HG03196 (cell line): Measurements from ENCODE around the gene HDHD3.
"Not testable (repeated sequence)": the region's sequence is repeated elsewhere in the genome, so short reads cannot be mapped to it uniquely, and the experiment has no call there.

Experiments
- ATAC-seq: cut with Tn5 transposase; IDR thresholded peaks from one replicate; pipeline ENCODE4 v1.9.1; 2021; ENCODE audit not compliant: unreplicated experiment

The HDHD3 gene, protein sequence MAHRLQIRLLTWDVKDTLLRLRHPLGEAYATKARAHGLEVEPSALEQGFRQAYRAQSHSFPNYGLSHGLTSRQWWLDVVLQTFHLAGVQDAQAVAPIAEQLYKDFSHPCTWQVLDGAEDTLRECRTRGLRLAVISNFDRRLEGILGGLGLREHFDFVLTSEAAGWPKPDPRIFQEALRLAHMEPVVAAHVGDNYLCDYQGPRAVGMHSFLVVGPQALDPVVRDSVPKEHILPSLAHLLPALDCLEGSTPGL

DNA sequence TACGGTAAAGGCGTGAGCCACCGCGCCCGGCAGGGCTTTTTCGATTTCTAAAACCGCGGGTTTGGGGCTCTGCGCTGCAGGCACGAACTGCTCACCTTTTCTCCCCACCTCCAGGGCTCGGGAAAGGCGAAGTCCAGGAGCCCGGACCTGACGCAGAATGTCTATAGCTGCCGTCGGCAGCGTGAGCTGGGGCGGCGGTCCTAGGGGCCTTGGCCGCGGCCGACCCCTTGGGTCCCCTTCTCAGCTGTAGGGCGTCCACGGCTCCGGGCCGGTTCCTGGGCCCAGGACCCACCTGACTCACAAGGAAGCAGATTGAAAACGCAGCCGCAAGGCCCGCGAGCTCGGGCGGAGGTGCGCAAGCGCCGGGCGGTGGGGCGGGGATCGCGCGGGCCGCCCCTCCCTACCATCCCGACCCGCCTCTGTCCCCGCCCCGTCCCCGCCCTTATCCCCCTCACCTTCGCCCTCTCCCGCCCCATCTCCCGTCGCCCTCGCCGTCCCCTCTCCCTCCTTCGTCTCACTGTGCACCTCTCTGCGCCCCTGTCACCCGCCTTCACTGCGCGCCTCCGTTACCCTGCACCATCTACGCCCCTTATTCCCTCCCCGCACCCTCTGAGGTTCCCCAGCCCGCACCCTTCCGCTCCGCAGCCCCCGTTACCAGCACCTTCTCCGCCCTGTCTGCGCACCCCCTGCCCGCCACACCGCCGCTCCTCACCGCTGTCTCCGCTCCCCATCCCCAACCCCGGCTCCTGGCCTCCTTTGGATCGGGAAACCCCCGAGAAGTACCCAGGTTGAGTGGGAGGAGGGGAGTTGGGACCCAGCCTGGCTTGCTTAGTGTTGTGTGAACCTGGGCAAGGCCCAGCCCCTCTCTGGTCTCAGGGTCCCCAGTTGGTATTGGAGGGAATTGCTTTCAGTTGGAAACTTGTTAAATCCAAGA lies at the start of gene HDHD3:
HDHD3 (minus strand) TSS at position 353 of the 934 bp plus-strand sequence. CDS start 2,632 bp downstream, outside the sequence.
- ATAC-seq = peak; percentile 77

DNA sequence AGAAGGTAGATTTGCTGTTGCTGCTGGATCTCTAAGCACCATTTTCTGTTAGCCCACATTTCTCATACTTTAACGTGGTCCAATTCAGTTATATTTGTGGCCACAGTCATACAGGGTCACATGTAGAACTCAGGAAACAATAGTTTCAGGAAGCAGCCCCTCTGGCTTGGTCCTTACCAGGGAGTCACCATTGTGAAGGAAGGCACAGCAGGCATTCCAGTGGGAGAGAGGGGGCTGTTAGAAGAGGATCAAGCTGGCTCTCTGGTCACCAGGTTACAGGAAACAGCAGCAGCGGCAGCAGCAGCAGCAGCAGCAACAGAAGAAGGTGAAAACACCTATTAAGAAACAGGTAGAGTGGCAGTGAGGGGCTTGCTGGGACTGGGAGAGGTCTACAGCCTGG lies 48.3 kb upstream of the HDHD3 start:
- ATAC-seq = no peak

DNA sequence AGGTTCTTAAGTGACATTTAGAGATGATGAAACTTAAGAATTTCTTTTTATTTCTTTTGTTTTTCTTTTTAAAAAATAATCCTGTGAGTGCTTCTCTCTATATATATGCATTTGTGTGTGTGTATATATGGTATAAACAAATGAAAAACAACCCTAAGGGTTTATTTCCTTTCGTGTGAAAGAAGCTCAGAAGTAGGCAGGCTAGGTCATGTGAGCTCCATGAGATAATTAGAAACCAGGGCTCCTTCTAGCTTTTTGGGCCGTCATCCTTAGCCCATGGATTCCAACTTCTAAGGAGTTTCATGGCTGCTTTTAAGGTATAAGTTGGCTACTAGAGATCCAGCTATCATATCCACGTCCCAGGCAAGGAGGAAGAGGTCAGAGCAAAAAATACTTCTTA lies 44.9 kb upstream of the HDHD3 start:
- no peak for ATAC-seq

DNA sequence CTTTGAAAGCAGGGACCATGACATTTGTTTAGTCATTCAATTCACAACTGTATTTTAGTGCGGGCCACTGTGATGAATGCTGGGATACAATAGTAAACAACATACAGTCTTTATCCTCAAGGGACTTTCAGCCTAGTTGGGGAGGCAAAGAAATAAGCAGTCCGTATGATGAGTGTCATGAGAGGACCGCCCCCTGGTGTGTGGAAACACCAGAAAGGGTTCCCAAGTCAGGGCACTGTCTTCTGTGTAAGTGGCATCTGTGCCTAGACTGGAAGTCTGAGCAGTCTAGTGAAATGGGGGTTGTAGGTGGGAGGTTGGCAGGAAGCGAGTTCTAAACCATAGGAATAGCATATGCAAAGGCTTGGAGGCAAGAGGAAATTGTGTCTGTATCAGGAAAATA lies 40.6 kb upstream of the HDHD3 start:
- ATAC-seq = no peak

DNA sequence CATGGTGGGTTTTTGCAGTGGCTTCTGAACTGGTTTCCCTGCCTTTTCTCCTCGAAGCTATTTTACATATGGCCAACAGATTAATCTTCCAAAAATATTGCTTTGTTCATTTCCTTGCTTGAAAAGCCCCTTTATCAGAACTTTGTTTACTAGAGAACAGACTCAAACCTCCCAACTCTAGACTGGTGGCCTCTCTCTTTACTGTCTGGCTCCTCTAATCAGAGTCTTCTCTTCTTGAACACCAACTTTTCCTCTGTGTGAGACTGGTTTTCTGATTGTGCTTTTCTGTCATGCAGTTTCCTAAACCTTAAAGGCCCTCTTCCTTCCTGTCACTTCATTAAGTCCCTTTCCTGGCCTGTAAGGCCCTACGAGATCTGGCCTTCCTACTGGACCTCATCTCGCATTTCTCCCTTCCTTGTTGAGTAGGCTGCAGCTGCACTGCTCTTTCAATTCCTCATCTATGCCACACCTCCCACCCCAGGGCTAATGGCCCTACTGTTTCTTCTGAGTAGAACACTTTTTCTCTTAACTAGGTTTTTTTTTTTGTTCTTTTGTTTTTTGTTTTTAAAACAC lies 39.4 kb upstream of the HDHD3 start:
- ATAC-seq = peak; percentile 89

DNA sequence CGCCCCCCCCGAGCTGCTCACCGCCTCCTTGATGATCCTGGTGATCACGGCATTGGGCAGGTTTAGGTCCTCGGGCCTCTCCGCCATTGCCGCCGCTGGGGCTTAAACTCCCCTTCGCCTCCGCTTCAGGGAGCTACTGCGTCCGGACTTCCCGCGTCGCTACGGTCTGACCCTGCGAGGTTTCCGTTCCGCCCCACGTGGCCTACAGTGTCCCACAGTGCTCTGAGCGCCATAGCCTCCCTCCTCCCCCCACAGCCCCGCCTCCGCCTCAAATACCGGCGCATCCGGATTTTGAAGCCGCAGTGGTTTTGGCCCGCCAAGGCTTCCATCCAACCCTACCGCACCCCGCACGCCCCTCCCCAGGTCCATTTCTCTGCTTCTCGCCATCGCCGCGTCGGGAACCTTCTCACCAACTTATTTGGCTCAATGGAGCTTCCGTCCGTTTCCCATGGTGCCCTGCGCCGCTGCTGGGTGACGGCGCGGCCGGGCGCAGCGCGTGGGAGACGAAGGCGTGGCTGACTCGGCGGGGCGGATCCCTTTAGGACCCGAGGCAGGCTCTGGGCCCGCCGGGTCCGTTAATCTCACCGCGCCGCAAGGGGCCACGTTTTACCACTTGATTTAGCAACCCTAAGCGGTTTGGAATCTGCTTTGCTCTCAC lies 33.5 kb upstream of the HDHD3 start, which contains the start of the genes C9orf43 and POLE3:
C9orf43 (plus strand) TSS at position 541 of the 658 bp plus-strand sequence. CDS start 2,747 bp downstream, outside the sequence.
POLE3 (minus strand) TSS at position 469 of the 658 bp plus-strand sequence; CDS start at position 87, 382 bp downstream.
- ATAC-seq = peak; percentile 92

DNA sequence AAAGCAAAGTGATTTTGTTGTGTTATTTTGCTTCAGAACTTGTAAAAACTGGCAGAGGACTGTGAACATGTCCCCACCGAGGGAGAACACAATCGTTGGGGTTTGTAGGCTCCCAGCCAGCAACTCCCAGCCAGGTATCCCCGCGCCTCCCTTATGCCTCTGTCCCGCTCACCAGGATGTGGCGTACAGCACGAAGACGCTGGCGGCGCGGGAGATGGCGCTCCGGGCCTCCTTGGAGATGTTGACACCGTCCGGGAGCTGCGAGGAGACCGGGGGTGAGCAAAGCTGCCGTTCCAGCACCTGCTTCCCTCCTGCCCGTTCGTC lies 33.1 kb upstream of the HDHD3 start:
- no peak for ATAC-seq

DNA sequence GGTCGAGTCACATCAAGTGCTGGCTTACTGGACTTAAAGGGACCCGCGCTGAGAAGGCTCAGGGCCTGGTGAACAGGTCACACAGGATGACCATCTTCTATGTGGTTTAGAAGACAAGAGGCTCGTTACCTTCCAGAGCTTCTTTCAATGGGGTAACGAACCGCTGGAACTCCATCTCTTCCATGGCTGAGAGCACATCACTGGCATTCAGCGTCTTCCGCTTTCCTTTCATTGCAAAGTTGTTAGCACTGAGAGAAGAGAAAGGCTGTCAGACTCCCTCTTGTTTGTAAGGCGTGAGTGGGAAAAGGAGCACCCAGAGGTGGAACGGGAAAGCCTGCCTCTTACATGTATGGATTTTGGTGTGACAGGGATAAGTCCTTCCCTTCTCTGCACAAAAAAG lies 32.7 kb upstream of the HDHD3 start:
- ATAC-seq = no peak

DNA sequence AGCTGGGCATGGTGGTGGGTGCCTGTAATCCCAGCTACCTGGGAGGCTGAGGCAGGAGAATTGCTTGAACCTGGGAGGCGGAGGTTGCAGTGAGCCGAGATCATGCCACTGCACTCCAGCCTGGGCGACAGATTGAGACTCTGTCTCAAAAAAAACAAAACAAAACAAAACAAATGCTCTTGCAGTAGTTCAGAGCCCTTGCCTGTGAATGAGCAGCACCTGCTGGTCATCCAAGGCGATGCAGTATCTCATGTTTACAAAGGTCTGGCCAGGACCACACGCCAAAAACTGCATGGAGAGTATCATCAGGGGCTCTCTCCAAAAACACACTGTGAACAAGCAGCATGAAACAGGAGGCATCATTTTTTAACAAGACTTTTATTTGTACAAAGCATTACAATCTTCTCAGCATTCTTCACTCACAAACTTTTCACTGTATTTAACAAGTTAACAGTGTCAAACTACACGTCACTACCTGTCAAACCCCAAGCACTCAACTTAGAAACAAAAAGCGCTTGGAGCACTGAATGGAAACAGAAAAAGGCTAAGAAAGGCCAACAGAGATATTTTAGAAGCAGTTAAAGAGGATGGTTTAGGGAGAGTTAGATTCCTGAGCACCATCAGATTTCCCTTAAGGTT lies 30.2 kb upstream of the HDHD3 start:
- peak; percentile 29 for ATAC-seq

DNA sequence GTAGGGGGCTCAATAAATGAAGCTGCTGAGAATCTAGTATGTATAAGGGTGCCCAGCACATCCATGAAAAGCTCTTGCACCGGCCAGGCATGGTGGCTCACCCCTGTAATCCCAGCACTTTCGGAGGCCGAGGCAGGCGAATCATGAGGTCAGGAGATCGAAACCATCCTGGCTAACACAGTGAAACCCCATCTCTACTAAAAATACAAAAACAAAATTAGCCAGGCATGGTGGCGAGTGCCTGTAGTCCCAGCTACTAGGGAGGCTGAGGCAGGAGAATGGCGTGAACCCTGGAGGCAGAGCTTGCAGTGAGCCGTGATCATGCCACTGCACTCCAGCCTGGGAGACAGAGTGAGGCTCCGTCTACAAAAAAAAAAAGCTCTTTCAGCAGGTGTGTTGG lies 29.6 kb upstream of the HDHD3 start:
- not testable (repeated sequence) for ATAC-seq

DNA sequence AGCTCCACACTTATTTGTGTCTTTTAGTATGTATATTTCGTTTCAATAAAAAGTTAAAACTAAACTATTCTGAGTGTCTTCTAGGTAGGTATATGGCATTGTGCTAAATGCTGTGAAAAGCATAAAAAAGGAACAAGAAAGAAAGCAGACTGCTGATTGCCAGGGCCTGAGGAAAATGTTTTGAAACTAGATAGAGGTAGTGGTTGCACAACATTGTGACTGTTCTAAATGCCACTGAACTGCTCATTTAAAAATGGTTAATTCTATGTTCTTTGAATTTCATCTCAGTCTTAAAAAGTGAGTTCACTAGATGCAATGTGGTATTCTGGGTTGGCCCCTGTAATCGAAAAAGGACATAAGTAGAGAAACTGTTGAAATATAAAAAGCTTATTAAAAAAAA lies 26.9 kb upstream of the HDHD3 start:
- no peak for ATAC-seq

DNA sequence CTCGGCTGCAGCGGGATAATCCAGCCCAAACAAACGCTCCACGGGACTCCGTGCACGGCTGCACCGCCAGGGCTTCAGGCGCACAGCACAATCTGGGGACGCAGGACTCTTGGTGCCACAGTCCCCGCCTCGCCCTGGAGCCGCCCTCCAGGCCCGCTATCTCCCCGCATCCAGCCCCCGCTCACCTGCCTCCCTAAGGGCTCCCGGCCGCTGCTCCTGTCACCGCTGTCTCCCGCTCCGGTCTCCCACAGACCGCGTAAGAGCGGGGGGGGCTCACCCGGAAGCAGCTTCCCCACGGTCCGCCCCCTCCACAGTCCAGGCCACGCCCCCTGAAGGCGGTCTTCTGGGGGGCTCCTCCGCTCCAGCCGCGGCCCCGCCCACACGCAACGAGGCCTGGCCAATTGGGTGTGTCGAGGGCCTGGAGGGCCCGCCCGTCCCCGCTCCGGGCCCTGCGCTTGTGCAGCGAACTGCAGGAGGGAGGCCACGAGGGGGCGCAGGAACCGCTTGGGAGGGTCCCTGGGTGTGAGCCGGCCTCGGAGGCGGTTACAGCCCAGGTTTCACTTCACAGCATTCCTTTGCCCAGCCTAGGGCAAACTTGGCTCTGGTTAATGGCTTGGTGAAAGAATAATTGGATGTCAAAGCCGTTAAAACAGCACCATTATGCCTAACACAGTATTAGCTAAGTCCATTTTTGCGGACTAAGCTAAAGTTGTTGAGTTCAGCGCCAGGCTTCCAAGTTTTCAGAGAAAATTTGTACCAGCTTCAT lies 24.4 kb upstream of the HDHD3 start, which contains the start of gene ALAD:
ALAD (minus strand) TSS at position 258 of the 766 bp plus-strand sequence. CDS start 7,725 bp downstream, outside the sequence.
- peak; percentile 99 for ATAC-seq

DNA sequence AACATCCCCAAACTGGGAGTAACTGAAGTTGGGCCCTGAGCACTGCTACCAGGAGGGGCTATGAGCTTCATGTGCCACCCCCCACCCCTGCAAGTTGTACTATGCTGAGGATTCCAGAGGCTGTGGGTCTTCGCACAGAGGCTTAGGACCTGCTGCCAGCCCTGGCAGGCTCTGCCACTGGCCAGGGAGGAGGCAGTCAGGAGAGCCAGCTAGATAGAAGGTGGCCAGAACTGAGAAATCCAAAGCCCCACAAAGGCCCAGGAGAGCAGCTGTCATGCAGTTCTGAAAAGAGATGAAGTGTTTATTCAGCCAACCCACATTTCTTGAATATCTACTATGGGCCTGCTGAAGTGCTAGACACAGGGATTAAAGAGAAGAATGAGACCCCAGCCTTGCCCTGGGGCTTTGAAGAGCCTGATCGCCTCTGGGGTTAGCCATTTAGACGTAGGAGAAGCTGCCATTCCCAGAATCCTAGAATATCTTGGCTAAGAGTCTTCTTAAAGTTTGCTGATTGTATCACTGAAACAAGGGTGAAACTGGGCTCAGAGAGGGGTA lies 22.9 kb upstream of the HDHD3 start:
- no peak for ATAC-seq

DNA sequence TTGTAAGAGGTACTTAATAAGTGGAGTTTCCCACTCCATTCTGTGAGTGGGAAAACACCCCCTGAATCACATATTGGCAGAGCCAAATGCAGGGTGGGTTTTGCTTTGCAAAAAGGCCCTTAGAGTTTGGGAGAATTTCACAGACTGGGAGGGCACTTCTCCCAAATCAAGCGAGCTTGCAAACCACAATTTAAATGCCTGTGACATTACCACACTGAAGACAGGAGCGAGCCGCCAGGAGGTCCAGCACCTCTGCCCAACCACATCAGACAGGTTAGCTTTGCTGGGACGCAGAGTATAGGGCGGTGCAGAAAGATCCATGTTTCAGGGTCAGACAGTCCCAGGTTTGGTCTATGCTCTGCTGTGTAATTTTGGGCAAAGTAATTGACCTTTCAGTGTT lies 22.0 kb upstream of the HDHD3 start:
- ATAC-seq = no peak

DNA sequence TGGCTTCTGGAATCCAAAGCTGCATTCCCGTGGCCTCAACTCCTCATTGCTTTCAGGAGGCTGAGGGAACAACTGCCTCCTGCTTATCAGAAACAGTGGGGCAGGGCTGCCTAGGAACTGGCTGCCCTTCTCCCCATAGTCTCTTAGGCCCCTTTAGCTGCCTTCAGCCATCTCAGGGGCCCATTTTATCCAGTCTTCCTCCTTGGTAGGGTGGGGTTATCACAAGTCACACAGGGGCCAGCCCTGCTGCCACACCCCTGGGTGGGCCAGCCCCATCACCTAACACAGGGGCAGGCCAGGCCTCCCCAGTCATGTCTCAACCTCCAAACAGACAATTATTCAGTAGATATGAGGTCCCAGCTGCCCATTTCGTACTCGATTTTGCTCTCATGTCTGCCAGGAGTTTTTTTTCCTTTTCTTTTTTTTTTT lies 20.4 kb upstream of the HDHD3 start:
- no peak for ATAC-seq

DNA sequence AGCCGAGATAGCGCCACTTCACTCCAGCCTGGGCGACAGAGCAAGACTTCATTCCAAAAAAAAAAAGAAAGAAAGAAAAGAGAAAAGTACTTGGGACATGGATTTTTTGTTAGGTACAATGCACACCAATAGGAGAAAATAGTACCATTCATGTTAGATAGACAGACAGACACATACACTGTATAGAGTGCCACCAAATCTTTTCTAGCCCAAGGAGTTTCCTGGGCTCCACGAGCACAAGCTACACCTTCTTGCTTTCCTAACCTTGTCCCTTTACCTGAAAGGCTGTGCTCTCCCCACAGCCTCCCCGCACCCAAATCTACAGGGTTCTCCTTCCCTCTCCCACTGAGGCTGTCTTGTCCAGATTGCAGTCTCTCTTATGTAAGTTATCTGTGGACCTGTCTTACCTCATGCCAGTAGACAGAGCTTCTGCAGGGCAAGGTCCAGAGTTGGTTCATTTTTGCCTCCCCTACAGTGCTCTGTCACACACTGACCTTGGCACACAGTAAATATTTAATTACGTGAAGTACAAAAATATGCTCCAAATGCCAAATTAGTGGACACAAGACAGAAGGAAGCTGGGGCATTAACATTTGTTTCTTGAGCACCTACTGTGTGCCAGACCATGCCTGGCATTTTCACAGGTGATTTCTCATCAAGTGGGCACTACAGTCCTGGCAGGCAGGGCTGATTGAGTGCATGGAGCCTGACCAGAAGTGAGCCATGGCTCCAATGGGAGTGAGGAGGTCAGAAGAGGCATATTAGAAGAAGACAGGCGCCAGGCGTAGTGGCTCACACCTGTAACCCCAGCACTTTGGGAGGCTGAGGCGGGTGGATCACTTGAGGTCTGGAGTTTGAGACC lies 18.4 kb upstream of the HDHD3 start:
- no peak for ATAC-seq

DNA sequence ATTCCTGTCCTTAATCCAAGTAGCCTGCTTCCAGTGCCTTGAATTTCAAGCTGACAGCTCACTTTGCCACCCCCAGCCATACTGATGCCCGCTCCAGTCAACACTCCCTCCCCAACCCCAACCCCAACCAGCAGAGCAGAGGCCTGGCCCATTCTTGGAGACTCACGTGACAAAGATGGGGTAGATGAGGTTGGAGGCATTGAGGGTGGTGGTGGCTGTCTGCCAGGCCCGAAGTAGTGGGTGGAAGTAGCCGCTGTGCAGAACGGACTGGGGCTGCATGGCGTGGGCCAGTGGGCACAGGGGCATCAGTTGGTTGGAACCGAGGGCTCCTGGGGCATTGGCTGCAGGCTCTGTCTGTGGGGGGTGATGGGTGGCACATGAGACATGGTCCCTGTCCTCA lies 16.5 kb upstream of the HDHD3 start:
- ATAC-seq = no peak

DNA sequence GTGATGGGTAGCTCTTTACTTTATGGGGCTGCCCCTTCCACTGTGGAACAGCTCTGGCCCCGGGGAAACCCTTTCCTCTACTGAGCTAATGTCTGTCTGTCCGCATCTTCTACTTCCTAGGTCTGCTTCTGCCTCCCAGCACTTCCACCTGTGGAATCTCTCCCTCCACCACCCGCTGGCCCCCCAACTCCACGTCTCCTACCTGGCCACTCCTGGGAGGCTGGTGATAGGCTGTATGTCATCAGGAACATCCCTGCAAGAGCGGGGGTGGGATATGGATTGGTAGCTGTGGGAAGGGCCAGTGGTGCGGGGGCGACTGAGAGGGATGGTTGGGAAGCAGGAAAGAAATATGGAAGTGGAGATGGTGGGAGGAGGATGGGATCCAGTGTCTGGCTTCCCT lies 15.1 kb upstream of the HDHD3 start:
- ATAC-seq = no peak
